Loucy (cell line): ENCODE results near the gene KDELR1.

Source experiments
- EZH2phosphoT487 ChIP-seq: fragments of 200-600 bp; IDR thresholded peaks from 2 replicates; pipeline ENCODE4 v1.6.1; 2018; ENCODE audit warnings: antibody characterized with exemption, mild to moderate bottlenecking, moderate library complexity, borderline replicate concordance
- TF ChIP-seq, protein P1 (sequence below): fragments of 200-600 bp; sonication (generic); conservative IDR thresholded peaks from 2 replicates; pipeline ENCODE4 v1.5.1; 2014; ENCODE audit warnings: mild to moderate bottlenecking, antibody characterized with exemption, low read length

- TF ChIP-seq, protein P1, sequence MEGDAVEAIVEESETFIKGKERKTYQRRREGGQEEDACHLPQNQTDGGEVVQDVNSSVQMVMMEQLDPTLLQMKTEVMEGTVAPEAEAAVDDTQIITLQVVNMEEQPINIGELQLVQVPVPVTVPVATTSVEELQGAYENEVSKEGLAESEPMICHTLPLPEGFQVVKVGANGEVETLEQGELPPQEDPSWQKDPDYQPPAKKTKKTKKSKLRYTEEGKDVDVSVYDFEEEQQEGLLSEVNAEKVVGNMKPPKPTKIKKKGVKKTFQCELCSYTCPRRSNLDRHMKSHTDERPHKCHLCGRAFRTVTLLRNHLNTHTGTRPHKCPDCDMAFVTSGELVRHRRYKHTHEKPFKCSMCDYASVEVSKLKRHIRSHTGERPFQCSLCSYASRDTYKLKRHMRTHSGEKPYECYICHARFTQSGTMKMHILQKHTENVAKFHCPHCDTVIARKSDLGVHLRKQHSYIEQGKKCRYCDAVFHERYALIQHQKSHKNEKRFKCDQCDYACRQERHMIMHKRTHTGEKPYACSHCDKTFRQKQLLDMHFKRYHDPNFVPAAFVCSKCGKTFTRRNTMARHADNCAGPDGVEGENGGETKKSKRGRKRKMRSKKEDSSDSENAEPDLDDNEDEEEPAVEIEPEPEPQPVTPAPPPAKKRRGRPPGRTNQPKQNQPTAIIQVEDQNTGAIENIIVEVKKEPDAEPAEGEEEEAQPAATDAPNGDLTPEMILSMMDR = no peak
- no peak for TF ChIP-seq EZH2phosphoT487
Measured at GRCh38 chr19:48401287-48401686, 9.9 kb upstream of the KDELR1 start.
